HCT116 (cell line): ENCODE results near the gene PCDHB2.

Source experiments
- EGR1 ChIP-seq: IDR thresholded peaks from 2 replicates; pipeline ENCODE4 v1.6.1; 2012; ENCODE audit warnings: low read depth
- ELF1 ChIP-seq: IDR thresholded peaks from 2 replicates; pipeline ENCODE4 v1.6.1; 2012; ENCODE audit warnings: low read depth, borderline replicate concordance
- EZH2 ChIP-seq: fragments of 200-600 bp; sonication (generic); IDR thresholded peaks from 2 replicates; pipeline ENCODE4 v1.6.1; 2017; ENCODE audit warnings: antibody characterized with exemption, mixed run types
- EZH2phosphoT487 ChIP-seq: fragments of 200-600 bp; IDR thresholded peaks from 2 replicates; pipeline ENCODE4 v1.6.1; 2018; ENCODE audit warnings: antibody characterized with exemption, borderline replicate concordance
- JUND ChIP-seq: IDR thresholded peaks from 2 replicates; pipeline ENCODE4 v1.6.1; 2012
- MAX ChIP-seq: IDR thresholded peaks from 2 replicates; pipeline ENCODE4 v1.6.1; 2012
- POLR2A ChIP-seq: IDR thresholded peaks from 2 replicates; pipeline ENCODE4 v1.7.0; 2011; ENCODE audit warnings: borderline replicate concordance; ENCODE audit not compliant: insufficient read depth, insufficient read length; ENCODE audit errors: extremely low read depth
- POLR2AphosphoS5 ChIP-seq: IDR thresholded peaks from 2 replicates; pipeline ENCODE4 v1.6.1; 2011; ENCODE audit warnings: mild to moderate bottlenecking, low read depth, low read length, moderate library complexity
- RAD21 ChIP-seq: IDR thresholded peaks from 2 replicates; pipeline ENCODE4 v1.6.1; 2012; ENCODE audit warnings: low read depth, mild to moderate bottlenecking
- SIN3A ChIP-seq: IDR thresholded peaks from 2 replicates; pipeline ENCODE4 v1.6.1; 2012; ENCODE audit warnings: low read depth
- TCF7L2 ChIP-seq: IDR thresholded peaks from 2 replicates; pipeline ENCODE4 v1.7.0; 2011; ENCODE audit warnings: borderline replicate concordance, inconsistent platforms; ENCODE audit not compliant: insufficient read depth, insufficient read length; ENCODE audit errors: extremely low read depth
- TF ChIP-seq, protein P1 (sequence below), 3 experiments: fragments of 200-600 bp in 1 of 3; sonication (generic) in 1 of 3; IDR thresholded peaks in 2 of 3; conservative IDR thresholded peaks in 1 of 3; 2 replicates each; pipeline ENCODE4 v1.5.1; 2012 to 2017; ENCODE audit warnings: low read depth in 2 of 3, low read length in 2 of 3, antibody characterized with exemption in 1 of 3, borderline replicate concordance in 1 of 3, control low read depth in 1 of 3, mild to moderate bottlenecking in 1 of 3, mixed read lengths in 1 of 3, mixed run types in 1 of 3, moderate library complexity in 1 of 3; ENCODE audit not compliant: insufficient read depth in 1 of 3
- TF ChIP-seq, protein P2 (sequence below): IDR thresholded peaks from 2 replicates; pipeline ENCODE4 v1.6.1; 2012; ENCODE audit warnings: low read depth

DNA sequence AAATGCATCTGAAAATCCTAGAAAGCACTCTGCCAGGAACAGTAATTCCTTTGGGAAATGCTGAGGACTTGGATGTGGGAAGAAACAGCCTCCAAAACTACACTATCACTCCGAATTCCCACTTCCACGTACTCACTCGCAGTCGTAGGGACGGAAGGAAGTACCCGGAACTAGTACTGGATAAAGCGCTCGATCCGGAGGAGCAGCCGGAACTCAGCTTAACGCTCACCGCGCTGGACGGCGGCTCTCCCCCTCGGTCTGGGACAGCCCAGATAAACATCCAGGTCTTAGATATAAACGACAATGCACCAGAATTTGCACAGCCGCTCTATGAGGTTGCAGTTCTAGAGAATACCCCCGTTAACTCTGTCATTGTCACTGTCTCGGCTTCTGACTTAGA, 6.6 kb downstream of the PCDHB2 start:
- TF ChIP-seq, protein P1, sequence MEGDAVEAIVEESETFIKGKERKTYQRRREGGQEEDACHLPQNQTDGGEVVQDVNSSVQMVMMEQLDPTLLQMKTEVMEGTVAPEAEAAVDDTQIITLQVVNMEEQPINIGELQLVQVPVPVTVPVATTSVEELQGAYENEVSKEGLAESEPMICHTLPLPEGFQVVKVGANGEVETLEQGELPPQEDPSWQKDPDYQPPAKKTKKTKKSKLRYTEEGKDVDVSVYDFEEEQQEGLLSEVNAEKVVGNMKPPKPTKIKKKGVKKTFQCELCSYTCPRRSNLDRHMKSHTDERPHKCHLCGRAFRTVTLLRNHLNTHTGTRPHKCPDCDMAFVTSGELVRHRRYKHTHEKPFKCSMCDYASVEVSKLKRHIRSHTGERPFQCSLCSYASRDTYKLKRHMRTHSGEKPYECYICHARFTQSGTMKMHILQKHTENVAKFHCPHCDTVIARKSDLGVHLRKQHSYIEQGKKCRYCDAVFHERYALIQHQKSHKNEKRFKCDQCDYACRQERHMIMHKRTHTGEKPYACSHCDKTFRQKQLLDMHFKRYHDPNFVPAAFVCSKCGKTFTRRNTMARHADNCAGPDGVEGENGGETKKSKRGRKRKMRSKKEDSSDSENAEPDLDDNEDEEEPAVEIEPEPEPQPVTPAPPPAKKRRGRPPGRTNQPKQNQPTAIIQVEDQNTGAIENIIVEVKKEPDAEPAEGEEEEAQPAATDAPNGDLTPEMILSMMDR (IDR thresholded peaks at IDR 0.05 in 2 of 3, conservative IDR thresholded peaks at IDR 0.05 in 1 of 3; ENCODE audit: borderline replicate concordance in 1 of 3, insufficient read depth in 1 of 3, low read depth in 2 of 3, low read length in 2 of 3): no peak
- TF ChIP-seq POLR2A: no peak
- TF ChIP-seq EZH2: no peak
- TF ChIP-seq POLR2AphosphoS5: no peak
- TF ChIP-seq SIN3A: no peak
- no peak for TF ChIP-seq MAX
- no peak for TF ChIP-seq ELF1
- no peak for TF ChIP-seq RAD21
- TF ChIP-seq TCF7L2: no peak
- no peak for TF ChIP-seq EZH2phosphoT487
- TF ChIP-seq JUND: no peak
- TF ChIP-seq, protein P2, sequence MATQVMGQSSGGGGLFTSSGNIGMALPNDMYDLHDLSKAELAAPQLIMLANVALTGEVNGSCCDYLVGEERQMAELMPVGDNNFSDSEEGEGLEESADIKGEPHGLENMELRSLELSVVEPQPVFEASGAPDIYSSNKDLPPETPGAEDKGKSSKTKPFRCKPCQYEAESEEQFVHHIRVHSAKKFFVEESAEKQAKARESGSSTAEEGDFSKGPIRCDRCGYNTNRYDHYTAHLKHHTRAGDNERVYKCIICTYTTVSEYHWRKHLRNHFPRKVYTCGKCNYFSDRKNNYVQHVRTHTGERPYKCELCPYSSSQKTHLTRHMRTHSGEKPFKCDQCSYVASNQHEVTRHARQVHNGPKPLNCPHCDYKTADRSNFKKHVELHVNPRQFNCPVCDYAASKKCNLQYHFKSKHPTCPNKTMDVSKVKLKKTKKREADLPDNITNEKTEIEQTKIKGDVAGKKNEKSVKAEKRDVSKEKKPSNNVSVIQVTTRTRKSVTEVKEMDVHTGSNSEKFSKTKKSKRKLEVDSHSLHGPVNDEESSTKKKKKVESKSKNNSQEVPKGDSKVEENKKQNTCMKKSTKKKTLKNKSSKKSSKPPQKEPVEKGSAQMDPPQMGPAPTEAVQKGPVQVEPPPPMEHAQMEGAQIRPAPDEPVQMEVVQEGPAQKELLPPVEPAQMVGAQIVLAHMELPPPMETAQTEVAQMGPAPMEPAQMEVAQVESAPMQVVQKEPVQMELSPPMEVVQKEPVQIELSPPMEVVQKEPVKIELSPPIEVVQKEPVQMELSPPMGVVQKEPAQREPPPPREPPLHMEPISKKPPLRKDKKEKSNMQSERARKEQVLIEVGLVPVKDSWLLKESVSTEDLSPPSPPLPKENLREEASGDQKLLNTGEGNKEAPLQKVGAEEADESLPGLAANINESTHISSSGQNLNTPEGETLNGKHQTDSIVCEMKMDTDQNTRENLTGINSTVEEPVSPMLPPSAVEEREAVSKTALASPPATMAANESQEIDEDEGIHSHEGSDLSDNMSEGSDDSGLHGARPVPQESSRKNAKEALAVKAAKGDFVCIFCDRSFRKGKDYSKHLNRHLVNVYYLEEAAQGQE: no peak
- TF ChIP-seq EGR1: no peak
